Measurements from ENCODE around the gene SPG21. TPM values are rescaled to one million over a fixed set of nuclear protein-coding genes. Genes with fewer than 3 reads are reported as not detected.
A peak's percentile ranks its signal among the peaks of the same experiment; 100 is the strongest.

SPG21 gene
- total RNA-seq, 1 donor from 2014 or later, result 48.7 TPM

DNA sequence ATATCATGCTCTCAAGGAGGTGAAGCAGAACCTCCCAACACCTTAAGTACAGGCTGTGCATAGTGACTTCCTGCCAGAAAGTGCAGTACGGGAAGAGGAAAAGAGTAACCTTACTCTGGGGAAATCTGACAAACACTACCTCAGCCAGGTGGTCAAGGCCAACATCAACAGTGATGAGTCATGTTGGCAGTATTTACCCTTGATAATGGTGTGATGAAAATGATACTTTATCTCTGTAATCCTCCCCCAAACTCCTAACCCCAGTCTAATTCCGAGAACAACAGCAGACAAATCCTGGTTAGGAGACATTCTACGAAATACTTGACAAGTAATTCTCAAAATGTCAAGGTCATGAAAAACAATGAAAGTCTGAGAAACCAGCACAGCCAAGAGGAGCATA lies 51.5 kb downstream of the SPG21 start:
- ATAC-seq, result no peak

- ATAC-seq, result no peak
Measured at GRCh38 chr15:64934023-64934422, 55.7 kb downstream of the SPG21 start.

DNA sequence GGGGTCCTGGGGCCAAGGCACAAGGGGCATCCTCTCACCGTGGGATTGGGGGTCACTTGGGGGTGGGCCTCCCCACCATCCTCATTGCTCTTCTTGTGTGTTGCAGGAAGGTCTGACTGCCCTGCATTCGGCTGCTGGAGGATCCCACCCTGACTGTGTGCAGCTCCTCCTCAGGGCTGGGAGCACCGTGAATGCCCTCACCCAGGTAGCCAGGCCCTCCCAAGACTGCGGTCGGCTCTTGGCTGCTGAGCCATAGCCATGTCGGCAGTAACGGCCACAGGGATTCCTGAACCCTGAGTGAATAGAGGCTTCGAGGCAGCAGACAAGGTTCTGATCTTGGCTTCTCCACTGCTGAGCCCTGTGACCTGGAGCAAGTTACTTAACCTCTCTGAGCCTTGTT lies 58.3 kb downstream of the SPG21 start:
- ATAC-seq, result no peak

- no peak for ATAC-seq
Measured at GRCh38 chr15:64930778-64931371, 58.8 kb downstream of the SPG21 start.

GRCh38 chr15:64930019-64930652 lies 59.6 kb downstream of the SPG21 start:
- no peak for ATAC-seq

DNA sequence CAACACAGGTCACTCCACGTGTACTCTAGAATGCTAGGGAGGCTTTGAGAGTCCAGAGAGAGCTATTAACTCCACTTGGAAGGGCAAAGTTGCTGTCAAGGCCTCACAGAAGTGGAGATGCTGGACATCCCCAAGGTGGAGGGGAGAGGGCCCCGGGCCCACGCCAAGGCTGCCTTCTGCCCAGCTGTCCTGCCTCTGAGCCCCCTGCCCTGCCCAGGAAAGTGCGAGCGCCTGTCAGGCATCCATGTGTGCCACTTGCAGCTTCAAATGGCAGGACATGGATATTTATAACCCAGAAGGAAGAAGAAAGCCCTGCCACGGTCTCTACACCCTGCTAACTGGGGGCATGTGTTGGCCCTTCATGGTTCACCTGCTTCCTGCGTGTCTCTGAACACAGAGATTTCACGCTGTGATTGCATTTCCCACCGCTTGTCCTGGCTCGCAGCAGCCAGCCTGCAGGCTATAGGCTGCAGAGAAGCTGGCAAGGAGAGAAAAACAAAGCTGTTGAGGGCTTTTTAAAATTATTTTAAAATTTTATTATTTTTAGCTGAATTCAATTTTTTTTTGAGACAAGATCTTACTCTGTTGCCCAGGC lies 61.0 kb downstream of the SPG21 start:
- no peak for ATAC-seq

DNA sequence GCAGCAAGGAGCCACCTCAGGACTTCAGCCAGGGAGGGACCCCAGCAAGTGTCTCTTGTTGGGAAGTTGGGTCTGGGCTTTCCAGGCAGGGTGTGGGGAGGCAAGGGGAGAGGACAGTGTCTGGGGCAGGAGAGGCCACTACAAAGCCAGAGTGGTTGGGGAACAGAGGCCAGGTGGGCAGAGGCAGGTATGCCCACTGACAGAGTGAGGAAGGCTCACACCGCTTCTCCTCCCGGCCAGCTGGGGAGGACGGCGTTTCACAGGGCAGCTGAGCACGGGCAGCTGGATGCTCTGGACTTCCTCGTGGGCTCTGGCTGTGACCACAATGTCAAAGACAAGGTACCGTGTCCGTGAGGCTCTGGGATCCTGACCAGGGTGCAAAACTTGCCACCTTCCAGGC lies 63.1 kb downstream of the SPG21 start:
- ATAC-seq, result no peak

GRCh38 chr15:64925335-64926330 lies 64.1 kb downstream of the SPG21 start:
- no peak for ATAC-seq

DNA sequence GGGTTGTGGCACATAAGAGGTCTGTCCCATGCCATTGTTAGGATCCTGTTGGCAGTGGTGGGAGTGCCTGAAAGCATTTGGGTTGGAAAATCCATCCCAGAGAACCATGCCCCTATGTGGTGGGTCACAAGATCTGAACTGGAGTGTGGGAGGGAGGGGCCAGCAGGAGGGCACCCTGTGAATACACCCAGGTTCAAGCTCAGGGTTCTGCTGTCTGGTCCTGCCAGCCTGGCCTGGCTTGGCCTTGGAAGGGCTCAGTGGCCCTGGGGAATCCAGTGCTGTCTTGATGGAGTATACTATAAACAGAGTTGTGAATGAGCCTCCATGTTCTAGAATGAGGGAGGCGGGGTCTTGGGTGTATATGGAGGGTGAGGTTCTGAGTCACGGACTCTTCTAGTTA lies 66.2 kb downstream of the SPG21 start:
- no peak for ATAC-seq

- ATAC-seq, result peak; percentile 92
Measured at GRCh38 chr15:64921711-64922110, 68.0 kb downstream of the SPG21 start.

GRCh38 chr15:64919721-64920120 lies 70.0 kb downstream of the SPG21 start:
- ATAC-seq, result no peak

- ATAC-seq, result no peak
Measured at GRCh38 chr15:64917211-64917610, 72.5 kb downstream of the SPG21 start.

- ATAC-seq, result no peak
Measured at GRCh38 chr15:64916365-64916764, 73.3 kb downstream of the SPG21 start.

- ATAC-seq, result no peak
Measured at GRCh38 chr15:64915518-64916227, 74.0 kb downstream of the SPG21 start.

Other genes with a start within 250 kb of the SPG21 start
- gene RBPMS2, start 214.3 kb downstream of the SPG21 start, total RNA-seq, result 0.48 TPM
- gene PIF1, start 164.3 kb downstream of the SPG21 start, total RNA-seq, result 6.3 TPM
- gene PLEKHO2, start 148.0 kb downstream of the SPG21 start, total RNA-seq, result 3.9 TPM
- 1.6 TPM for gene ANKDD1A, start 78.0 kb downstream of the SPG21 start, total RNA-seq
- 9.8 TPM for gene MTFMT, start 39.7 kb upstream of the SPG21 start, total RNA-seq
- gene SLC51B, start 55.5 kb upstream of the SPG21 start, total RNA-seq, result not detected
- gene RASL12, start 78.1 kb upstream of the SPG21 start, total RNA-seq, result 1.5 TPM
- not detected for gene KBTBD13, start 86.8 kb upstream of the SPG21 start, total RNA-seq
- gene UBAP1L, start 125.3 kb upstream of the SPG21 start, total RNA-seq, result 1.8 TPM
- gene PDCD7, start 143.9 kb upstream of the SPG21 start, total RNA-seq, result 18.6 TPM
- 49.3 TPM for gene CLPX, start 195.4 kb upstream of the SPG21 start, total RNA-seq
- gene CILP, start 221.6 kb upstream of the SPG21 start, total RNA-seq, result 0.64 TPM